ENCODE data around the gene MAP2K7. TPM values are rescaled to one million over a fixed set of nuclear protein-coding genes. Genes with fewer than 3 reads are reported as not detected.
"Not testable (repeated sequence)": the region's sequence is repeated elsewhere in the genome, so short reads cannot be mapped to it uniquely, and the experiment has no call there.

The MAP2K7 gene
- total RNA-seq, 1 donor from 2014 or later, result 42.1 TPM

DNA sequence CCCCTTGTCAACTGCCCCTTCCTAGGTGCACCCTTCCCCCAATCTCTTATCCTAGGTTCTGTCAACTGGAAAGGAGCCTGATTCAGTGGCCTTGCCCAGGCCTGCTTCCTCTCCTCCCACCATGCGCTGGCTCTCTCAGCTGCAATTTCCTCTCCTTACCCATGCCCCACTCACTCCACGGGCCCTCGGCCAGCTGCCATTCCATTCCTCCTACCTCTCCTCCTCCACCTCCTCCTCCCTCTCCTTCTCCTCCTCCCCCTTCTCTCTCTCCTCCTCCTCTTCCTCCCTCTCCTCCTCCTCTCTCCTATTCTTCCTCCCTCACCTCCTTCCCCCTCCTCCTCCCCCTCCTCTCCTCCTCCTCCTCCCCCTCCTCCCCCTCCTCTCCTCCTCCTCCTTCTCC lies 49.4 kb downstream of the MAP2K7 start:
- no peak for DNase-seq (ENCODE audit: extremely low spot score, unreplicated experiment)
- H3K27ac Mint-ChIP-seq (ENCODE audit: unreplicated experiment), result no peak overlapping the region

DNA sequence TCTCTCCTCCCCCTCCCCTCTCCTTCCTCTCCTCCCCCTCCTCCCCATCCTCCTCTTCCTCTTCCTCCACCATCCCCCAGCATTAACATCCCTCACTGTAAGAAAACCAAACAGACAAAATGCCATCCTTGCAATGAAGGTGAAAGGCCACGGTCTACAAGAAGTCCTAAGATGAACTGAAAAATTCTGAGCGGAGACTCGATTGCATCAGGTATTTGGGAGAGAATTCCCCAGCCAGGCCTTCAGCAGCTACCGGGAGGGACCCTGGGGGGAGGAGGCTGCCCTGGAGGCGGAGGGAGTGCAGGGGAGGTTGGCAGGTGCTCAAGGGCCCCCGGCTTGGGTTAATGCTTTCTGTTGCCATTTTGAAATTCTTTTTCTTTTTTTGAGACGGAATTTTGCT lies 49.9 kb downstream of the MAP2K7 start:
- no peak for DNase-seq (ENCODE audit: extremely low spot score, unreplicated experiment)
- TF ChIP-seq CTCF (IDR thresholded peaks at IDR 0.05), result no peak
- no peaks in the 10 kb centered on the region for H3K9me3 Mint-ChIP-seq (ENCODE audit: unreplicated experiment)
- no peaks in the 10 kb centered on the region for H3K27me3 Mint-ChIP-seq (ENCODE audit: unreplicated experiment)
- peaks cover 1% of the 10 kb centered on the region for H3K4me1 Mint-ChIP-seq (ENCODE audit: unreplicated experiment)
- H3K27ac Mint-ChIP-seq (ENCODE audit: unreplicated experiment), result no peak overlapping the region
- no peak overlapping the region for H3K4me3 Mint-ChIP-seq (ENCODE audit: unreplicated experiment)
- H3K36me3 Mint-ChIP-seq (ENCODE audit: unreplicated experiment), result peaks cover 14% of the 10 kb centered on the region

More for the DNA sequence above, 49.4 kb downstream of the MAP2K7 start:
- Mint-ChIP-seq H3K4me3 (ENCODE audit: unreplicated experiment) (no peak overlapping the region), H3K27me3 (ENCODE audit: unreplicated experiment) (no peaks in the 10 kb centered on the region), H3K9me3 (ENCODE audit: unreplicated experiment) (no peaks in the 10 kb centered on the region), H3K4me1 (ENCODE audit: unreplicated experiment) (peaks cover 1% of the 10 kb centered on the region), H3K36me3 (ENCODE audit: unreplicated experiment) (peaks cover 12% of the 10 kb centered on the region)
- no peak for TF ChIP-seq CTCF (IDR thresholded peaks at IDR 0.05)

DNA sequence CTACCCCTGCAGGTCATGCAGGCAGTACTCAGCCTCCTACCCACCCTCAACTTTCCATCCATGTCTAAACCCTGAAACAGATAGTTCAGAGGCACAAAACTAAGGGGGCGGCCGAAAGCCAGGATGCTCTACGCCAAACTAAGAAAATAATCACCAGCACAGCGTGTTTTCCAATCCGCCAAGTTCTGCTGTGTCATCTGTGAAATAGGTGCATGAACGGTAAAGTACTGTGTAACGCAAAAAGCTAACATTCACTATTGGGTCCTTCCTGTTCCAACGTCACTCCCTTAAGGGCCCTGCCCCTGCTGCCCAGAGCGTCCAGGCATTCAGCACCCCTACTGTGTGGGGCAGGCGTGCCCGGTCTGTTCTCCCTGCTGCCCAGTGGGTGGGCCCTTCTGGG lies 52.0 kb downstream of the MAP2K7 start:
- peaks cover 12% of the 10 kb centered on the region for H3K36me3 Mint-ChIP-seq (ENCODE audit: unreplicated experiment)
- TF ChIP-seq CTCF (IDR thresholded peaks at IDR 0.05), result no peak
- H3K27me3 Mint-ChIP-seq (ENCODE audit: unreplicated experiment), result no peaks in the 10 kb centered on the region
- no peak for DNase-seq (ENCODE audit: extremely low spot score, unreplicated experiment)
- H3K4me3 Mint-ChIP-seq (ENCODE audit: unreplicated experiment), result no peak overlapping the region
- no peak overlapping the region for H3K27ac Mint-ChIP-seq (ENCODE audit: unreplicated experiment)
- no peaks in the 10 kb centered on the region for H3K9me3 Mint-ChIP-seq (ENCODE audit: unreplicated experiment)
- peaks cover 1% of the 10 kb centered on the region for H3K4me1 Mint-ChIP-seq (ENCODE audit: unreplicated experiment)

GRCh38 chr19:7959211-7959610 lies 55.5 kb downstream of the MAP2K7 start:
- Mint-ChIP-seq H3K36me3 (ENCODE audit: unreplicated experiment) (peaks cover 24% of the 10 kb centered on the region), H3K27ac (ENCODE audit: unreplicated experiment) (no peak overlapping the region), H3K27me3 (ENCODE audit: unreplicated experiment) (no peaks in the 10 kb centered on the region), H3K9me3 (ENCODE audit: unreplicated experiment) (no peaks in the 10 kb centered on the region), H3K4me1 (ENCODE audit: unreplicated experiment) (no peaks in the 10 kb centered on the region), H3K4me3 (ENCODE audit: unreplicated experiment) (no peak overlapping the region)
- DNase-seq (ENCODE audit: extremely low spot score, unreplicated experiment), result no peak
- no peak for TF ChIP-seq CTCF (IDR thresholded peaks at IDR 0.05)

- H3K4me3 Mint-ChIP-seq (ENCODE audit: unreplicated experiment); H3K27me3 Mint-ChIP-seq (ENCODE audit: unreplicated experiment): not testable (repeated sequence)
These were observed 57.4 kb downstream of the MAP2K7 start for GRCh38 chr19:7961082-7961481.

More at GRCh38 chr19:7961082-7961481, 57.4 kb downstream of the MAP2K7 start:
- not testable (repeated sequence) for H3K27ac Mint-ChIP-seq (ENCODE audit: unreplicated experiment); H3K9me3 Mint-ChIP-seq (ENCODE audit: unreplicated experiment); DNase-seq (ENCODE audit: extremely low spot score, unreplicated experiment); H3K4me1 Mint-ChIP-seq (ENCODE audit: unreplicated experiment)
- H3K36me3 Mint-ChIP-seq (ENCODE audit: unreplicated experiment), result peaks cover 32% of the 10 kb centered on the region
